Hepatocyte (in vitro differentiated cells): ENCODE results near the gene SLC35D2. TPM values are rescaled to one million over a fixed set of nuclear protein-coding genes. Genes with fewer than 3 reads are reported as not detected.

ENCODE experiments used
- DNase-seq: peaks from one replicate; pipeline ENCODE4 v3.0.0-alpha.2; 2016; ENCODE audit warnings: low spot score
- H2AFZ ChIP-seq: fragments of 200-600 bp; sonication (generic); 2 replicates; pipeline ENCODE4 v1.6.0; 2016; ENCODE audit warnings: antibody characterized with exemption, mild to moderate bottlenecking
- H3K27ac ChIP-seq: fragments of 200-600 bp; sonication (generic); 2 replicates; pipeline ENCODE4 v1.5.1; 2016; ENCODE audit warnings: mild to moderate bottlenecking
- H3K27me3 ChIP-seq: fragments of 200-600 bp; sonication (generic); 2 replicates; pipeline ENCODE4 v1.6.1; 2016
- H3K36me3 ChIP-seq: fragments of 200-600 bp; sonication (generic); replicated peaks from 2 replicates; pipeline ENCODE4 v1.5.1; 2016; ENCODE audit warnings: low read depth; ENCODE audit not compliant: insufficient read depth
- H3K4me1 ChIP-seq: fragments of 200-600 bp; sonication (generic); 2 replicates; pipeline ENCODE4 v1.5.1; 2016; ENCODE audit warnings: mild to moderate bottlenecking, moderate library complexity; ENCODE audit not compliant: insufficient read depth
- H3K4me2 ChIP-seq: fragments of 200-600 bp; sonication (generic); 2 replicates; pipeline ENCODE4 v1.6.0; 2016
- H3K4me3 ChIP-seq: fragments of 200-600 bp; sonication (generic); 2 replicates; pipeline ENCODE4 v1.5.1; 2016; ENCODE audit warnings: mild to moderate bottlenecking
- H3K79me2 ChIP-seq: fragments of 200-600 bp; sonication (generic); 2 replicates; pipeline ENCODE4 v1.6.0; 2017; ENCODE audit warnings: mild to moderate bottlenecking
- H3K9me2 ChIP-seq: fragments of 200-600 bp; sonication (generic); replicated peaks from 2 replicates; pipeline ENCODE4 v1.6.0; 2017; ENCODE audit warnings: mild to moderate bottlenecking; ENCODE audit not compliant: insufficient read depth
- H3K9me3 ChIP-seq: fragments of 200-600 bp; sonication (generic); 2 replicates; pipeline ENCODE4 v1.5.1; 2016; ENCODE audit warnings: low read depth, mild to moderate bottlenecking
- H4K20me1 ChIP-seq: fragments of 200-600 bp; sonication (generic); 2 replicates; pipeline ENCODE4 v1.6.0; 2016; ENCODE audit warnings: mild to moderate bottlenecking; ENCODE audit not compliant: insufficient read depth, poor library complexity, severe bottlenecking
- CTCF ChIP-seq: fragments of 200-600 bp; sonication (generic); IDR thresholded peaks from 2 replicates; pipeline ENCODE4 v1.5.1; 2016; ENCODE audit warnings: antibody characterized with exemption, mild to moderate bottlenecking; ENCODE audit not compliant: poor library complexity
- EZH2 ChIP-seq: fragments of 200-600 bp; sonication (generic); IDR thresholded peaks from 2 replicates; pipeline ENCODE4 v1.6.1; 2016; ENCODE audit warnings: antibody characterized with exemption, mild to moderate bottlenecking, borderline replicate concordance
- EZH2phosphoT487 ChIP-seq: fragments of 200-600 bp; sonication (generic); IDR thresholded peaks from one replicate; pipeline ENCODE4 v1.6.1; 2018; ENCODE audit warnings: antibody characterized with exemption, mild to moderate bottlenecking, low read depth, moderate library complexity; ENCODE audit not compliant: unreplicated experiment, severe bottlenecking
- WGBS: methylation state at CpG from one replicate; pipeline ENCODE4 v1.1.6; 2016; ENCODE audit warnings: low lambda C conversion rate; ENCODE audit errors: missing lambda C conversion rate; 5-methylcytosine and 5-hydroxymethylcytosine counted together
- polyA plus RNA-seq: library from polyadenylated mRNA; unstranded; fragments of >200 nt; fragmentation: Nextera tagmentation; extraction: Ambion mirVana; gene quantifications from 2 replicates; pipeline ENCODE4 v1.2.1, GENCODE V29; 2016
- total RNA-seq: library from RNA; depleted of rRNA; stranded (reverse); fragments of >200 nt; gene quantifications from 2 replicates; pipeline ENCODE4 v1.2.3, GENCODE V29; 2014

The SLC35D2 gene
- total and polyA plus RNA-seq, 2 experiments from 2014 or later, result 77.7 to 87.5 TPM

- 93% methylated on average over 4 of the region's 4 CpGs for whole genome bisulfite sequencing
- Histone ChIP-seq H3K36me3 (no peaks in the 10 kb centered on the region), H3K27ac (no peak overlapping the region), H3K79me2 (peaks cover 60% of the 10 kb centered on the region), H3K4me3 (no peak overlapping the region), H3K4me2 (peak overlapping the region; percentile 89), H2AFZ (no peak overlapping the region), H4K20me1 (no peaks in the 10 kb centered on the region), H3K9me3 (no peaks in the 10 kb centered on the region), H3K4me1 (peaks cover 28% of the 10 kb centered on the region), H3K27me3 (no peaks in the 10 kb centered on the region), H3K9me2 (no peaks in the 10 kb centered on the region)
- TF ChIP-seq EZH2phosphoT487, result no peak
- TF ChIP-seq EZH2, result no peak
- TF ChIP-seq CTCF, result no peak
- DNase-seq, result no peak
Observed at GRCh38 chr9:96381125-96381524, 2.4 kb downstream of the SLC35D2 start.

GRCh38 chr9:96379461-96379860 is 4.0 kb downstream of the SLC35D2 start:
- H3K4me3 ChIP-seq, result no peak overlapping the region
- peaks cover 74% of the 10 kb centered on the region for H3K79me2 ChIP-seq
- no peaks in the 10 kb centered on the region for H4K20me1 ChIP-seq
- no peak overlapping the region for H3K27ac ChIP-seq
- H3K4me2 ChIP-seq, result no peak overlapping the region
- no peaks in the 10 kb centered on the region for H3K36me3 ChIP-seq
- H3K9me2 ChIP-seq, result no peaks in the 10 kb centered on the region
- no peak for DNase-seq
- H3K4me1 ChIP-seq, result peaks cover 26% of the 10 kb centered on the region
- TF ChIP-seq EZH2 (no peak), EZH2phosphoT487 (no peak), CTCF (no peak)
- no peaks in the 10 kb centered on the region for H3K27me3 ChIP-seq
- H2AFZ ChIP-seq, result no peak overlapping the region
- no peaks in the 10 kb centered on the region for H3K9me3 ChIP-seq
- 87% methylated on average over 2 of the region's 2 CpGs for WGBS

GRCh38 chr9:96378187-96378586 is 5.3 kb downstream of the SLC35D2 start:
- no peaks in the 10 kb centered on the region for H3K9me3 ChIP-seq
- H3K27me3 ChIP-seq, result no peaks in the 10 kb centered on the region
- no peak overlapping the region for H2AFZ ChIP-seq
- peaks cover 84% of the 10 kb centered on the region for H3K79me2 ChIP-seq
- peak overlapping the region; percentile 49 for H3K27ac ChIP-seq
- no peaks in the 10 kb centered on the region for H4K20me1 ChIP-seq
- DNase-seq, result no peak
- H3K4me3 ChIP-seq, result no peak overlapping the region
- WGBS, result 84% methylated on average over 3 of the region's 3 CpGs
- H3K4me1 ChIP-seq, result peaks cover 19% of the 10 kb centered on the region
- H3K4me2 ChIP-seq, result no peak overlapping the region
- H3K36me3 ChIP-seq, result no peaks in the 10 kb centered on the region
- no peaks in the 10 kb centered on the region for H3K9me2 ChIP-seq
- TF ChIP-seq EZH2phosphoT487 (no peak), EZH2 (no peak), CTCF (no peak)
